Smooth muscle cell of the brain vasculature (primary cell): ENCODE results near the gene RPS3.
"Not testable (repeated sequence)": the region's sequence is repeated elsewhere in the genome, so short reads cannot be mapped to it uniquely, and the experiment has no call there.

ENCODE experiments used
- DNase-seq: peaks from one replicate; pipeline ENCODE4 v3.0.0-alpha.2; 2012; ENCODE audit warnings: low read depth, low spot score

The RPS3 gene

GRCh38 chr11:75380245-75380644 is 19.1 kb upstream of the RPS3 start:
- DNase-seq = no peak

GRCh38 chr11:75380716-75381420 is 18.4 kb upstream of the RPS3 start:
- no peak for DNase-seq

GRCh38 chr11:75383246-75383645 is 16.1 kb upstream of the RPS3 start:
- no peak for DNase-seq

- DNase-seq = no peak
Measured at GRCh38 chr11:75384438-75385080, 14.8 kb upstream of the RPS3 start.

GRCh38 chr11:75386942-75387630 is 12.2 kb upstream of the RPS3 start:
- no peak for DNase-seq

- no peak for DNase-seq
Measured at GRCh38 chr11:75387736-75388294, 11.5 kb upstream of the RPS3 start.

GRCh38 chr11:75388386-75389275 is 10.7 kb upstream of the RPS3 start:
- DNase-seq = no peak

- DNase-seq = no peak
Measured at GRCh38 chr11:75389276-75389605, 10.1 kb upstream of the RPS3 start.

- DNase-seq = no peak
Measured at GRCh38 chr11:75389925-75390324, 9.4 kb upstream of the RPS3 start.

- no peak for DNase-seq
Measured at GRCh38 chr11:75394085-75394840, 5.1 kb upstream of the RPS3 start.

- DNase-seq = no peak
Measured at GRCh38 chr11:75398906-75399305, 412 bp upstream of the RPS3 start.

- DNase-seq = no peak
Measured at GRCh38 chr11:75400146-75400865, 988 bp downstream of the RPS3 start.

- no peak for DNase-seq
Measured at GRCh38 chr11:75402002-75402773, 2.9 kb downstream of the RPS3 start.

- DNase-seq = no peak
Measured at GRCh38 chr11:75403037-75403436, 3.7 kb downstream of the RPS3 start.

GRCh38 chr11:75403983-75404658 is 4.8 kb downstream of the RPS3 start:
- DNase-seq = no peak

GRCh38 chr11:75406338-75406777 is 7.0 kb downstream of the RPS3 start:
- no peak for DNase-seq

- no peak for DNase-seq
Measured at GRCh38 chr11:75408957-75409219, 9.6 kb downstream of the RPS3 start.

- DNase-seq = not testable (repeated sequence)
Measured at GRCh38 chr11:75409971-75410370, 10.7 kb downstream of the RPS3 start.

GRCh38 chr11:75413146-75413545 is 13.8 kb downstream of the RPS3 start:
- not testable (repeated sequence) for DNase-seq
